Testis (tissue), 3 donors: Measurements from ENCODE around the gene DOK6. TPM values are rescaled to one million over a fixed set of nuclear protein-coding genes. Genes with fewer than 3 reads are reported as not detected.

Experiments used
- DNase-seq: peaks from one replicate; pipeline ENCODE4 v3.0.0-alpha.2; 2019
- H3K27ac ChIP-seq, 2 donors: fragments of 200-600 bp; sonication (generic); one replicate each; pipeline ENCODE4 v1.5.1; 2019
- H3K27me3 ChIP-seq: fragments of 200-600 bp; sonication (generic); one replicate; pipeline ENCODE4 v1.5.1; 2019
- H3K36me3 ChIP-seq: fragments of 200-600 bp; sonication (generic); one replicate; pipeline ENCODE4 v1.5.1; 2017; ENCODE audit warnings: low read depth; ENCODE audit errors: missing control alignments
- H3K4me1 ChIP-seq: fragments of 200-600 bp; sonication (generic); one replicate; pipeline ENCODE4 v1.5.1; 2019
- H3K4me3 ChIP-seq, 2 donors: fragments of 200-600 bp; sonication (generic); one replicate each; pipeline ENCODE4 v1.5.1; 2017 to 2019
- H3K9me3 ChIP-seq: fragments of 200-600 bp; sonication (generic); one replicate; pipeline ENCODE4 v1.5.1; 2017
- CTCF ChIP-seq, 3 experiments: fragments of 450-650 bp in 2 of 3; fragments of 200-600 bp in 1 of 3; sonication (generic) in 1 of 3; IDR thresholded peaks; one replicate each; pipeline ENCODE4 v1.5.1; 2016 to 2019; ENCODE audit warnings: antibody characterized with exemption in 3 of 3, mild to moderate bottlenecking in 2 of 3, moderate library complexity in 1 of 3
- POLR2A ChIP-seq: fragments of 450-650 bp; IDR thresholded peaks from one replicate; pipeline ENCODE4 v1.6.1; 2017; ENCODE audit warnings: antibody characterized with exemption, mild to moderate bottlenecking, moderate library complexity
- WGBS, 2 donors: methylation state at CpG; one replicate each; pipeline ENCODE4 v1.1.5; 2018; 5-methylcytosine and 5-hydroxymethylcytosine counted together
- intact Hi-C: fragments of 100-400 bp; cut with DNase I; formaldehyde crosslinking; loops from one replicate; pipeline ENCODE4 v1.15.1; 2023; ENCODE audit warnings: low total_unique reads
- polyA plus RNA-seq: library from polyadenylated mRNA; stranded (reverse); fragments of 350-450 nt; fragmentation: Illumina TruSeq; extraction: RNeasy Lipid Tissue Mini Kit (QIAGEN cat#74804); gene quantifications from one replicate; pipeline ENCODE4 v1.2.3, GENCODE V29; 2014; ENCODE audit warnings: low read depth, low replicate concordance; ENCODE audit not compliant: insufficient read depth
- total RNA-seq, 2 donors: library from RNA; depleted of rRNA; stranded (reverse); fragments of >200 nt; gene quantifications; one replicate each; pipeline ENCODE4 v1.2.3, GENCODE V29; 2016

The DOK6 gene
- total and polyA plus RNA-seq, 3 donors from 2014 or later: 0.71 to 11.1 (median 8.5) TPM

GRCh38 chr18:69558052-69558451 is 157.4 kb downstream of the DOK6 start:
- Histone ChIP-seq H3K4me1 (no peaks in the 10 kb centered on the region), H3K4me3 (no peak overlapping the region), H3K27me3 (no peaks in the 10 kb centered on the region), H3K36me3 (no peaks in the 10 kb centered on the region), H3K27ac (no peak overlapping the region), H3K9me3 (no peaks in the 10 kb centered on the region)
- TF ChIP-seq CTCF (IDR thresholded peaks at IDR 0.05) (no peak), POLR2A (no peak)
- 84 to 90% methylated on average over 2 of the region's 2 CpGs for WGBS, 2 donors
- DNase-seq: no peak
- intact Hi-C loops: no loop called here

- Histone ChIP-seq H3K27ac (no peak overlapping the region), H3K36me3 (no peaks in the 10 kb centered on the region), H3K9me3 (no peaks in the 10 kb centered on the region), H3K4me1 (no peaks in the 10 kb centered on the region), H3K4me3 (no peak overlapping the region), H3K27me3 (no peaks in the 10 kb centered on the region)
- intact Hi-C loops: no loop called here
- TF ChIP-seq CTCF (IDR thresholded peaks at IDR 0.05) (no peak), POLR2A (no peak)
- DNase-seq: no peak
Measured at GRCh38 chr18:69559604-69560003, 158.9 kb downstream of the DOK6 start.

GRCh38 chr18:69564602-69565001 is 163.9 kb downstream of the DOK6 start:
- Histone ChIP-seq H3K4me1 (no peaks in the 10 kb centered on the region), H3K36me3 (no peaks in the 10 kb centered on the region), H3K27me3 (no peaks in the 10 kb centered on the region), H3K4me3 (no peak overlapping the region), H3K27ac (no peak overlapping the region), H3K9me3 (no peaks in the 10 kb centered on the region)
- intact Hi-C loops: no loop called here
- DNase-seq: no peak
- 95 to 98% methylated on average over 2 of the region's 2 CpGs for WGBS, 2 donors
- TF ChIP-seq CTCF (IDR thresholded peaks at IDR 0.05) (no peak), POLR2A (no peak)

- 80 to 83% methylated on average over 10 of the region's 10 CpGs for WGBS, 2 donors
- H3K9me3 ChIP-seq: no peaks in the 10 kb centered on the region
- DNase-seq: no peak
- no peak overlapping the region for H3K27ac ChIP-seq
- intact Hi-C loops: no loop called here
- H3K4me3 ChIP-seq: no peak overlapping the region
- no peaks in the 10 kb centered on the region for H3K36me3 ChIP-seq
- TF ChIP-seq POLR2A: no peak
- no peak for TF ChIP-seq CTCF (IDR thresholded peaks at IDR 0.05)
- H3K4me1 ChIP-seq: no peaks in the 10 kb centered on the region
- H3K27me3 ChIP-seq: no peaks in the 10 kb centered on the region
Measured at GRCh38 chr18:69567813-69568488, 167.3 kb downstream of the DOK6 start.

GRCh38 chr18:69569133-69569532 is 168.4 kb downstream of the DOK6 start:
- Histone ChIP-seq H3K27ac (no peak overlapping the region), H3K36me3 (no peaks in the 10 kb centered on the region), H3K4me3 (no peak overlapping the region), H3K27me3 (no peaks in the 10 kb centered on the region), H3K4me1 (no peaks in the 10 kb centered on the region), H3K9me3 (no peaks in the 10 kb centered on the region)
- intact Hi-C loops: no loop called here
- TF ChIP-seq POLR2A (no peak), CTCF (IDR thresholded peaks at IDR 0.05) (no peak)
- WGBS, 2 donors: 82 to 92% methylated on average over 2 of the region's 2 CpGs
- DNase-seq: no peak
